ENCODE results near the gene TYW1B.
"Not testable (repeated sequence)": the region's sequence is repeated elsewhere in the genome, so short reads cannot be mapped to it uniquely, and the experiment has no call there.

- TF ChIP-seq CTCF (IDR thresholded peaks at IDR 0.05); ZFX (IDR thresholded peaks at IDR 0.05; ENCODE audit: borderline replicate concordance): not testable (repeated sequence)
Measured at GRCh38 chr7:72554401-72554800, 273.6 kb downstream of the TYW1B start.

Data from 22Rv1 (cell line).